Mesothelial cell of epicardium (in vitro differentiated cells): ENCODE data around the gene MGAT5B. TPM values are rescaled to one million over a fixed set of nuclear protein-coding genes. Genes with fewer than 3 reads are reported as not detected.

ENCODE experiments used
- DNase-seq, 2 experiments: peaks; one replicate each; pipeline ENCODE4 v3.0.0; 2021; ENCODE audit warnings: low spot score in 2 of 2; ENCODE audit not compliant: unreplicated experiment in 2 of 2
- H3K27ac Mint-ChIP-seq: 2 replicates; pipeline ENCODE4 v1.8.0; 2021; ENCODE audit warnings: mixed read lengths
- H3K27me3 Mint-ChIP-seq: 2 replicates; pipeline ENCODE4 v1.8.0; 2021; ENCODE audit warnings: low read depth, mixed read lengths
- H3K36me3 Mint-ChIP-seq: 2 replicates; pipeline ENCODE4 v1.8.0; 2021; ENCODE audit warnings: mixed read lengths
- H3K4me1 Mint-ChIP-seq: 2 replicates; pipeline ENCODE4 v1.8.0; 2021; ENCODE audit warnings: mixed read lengths
- H3K4me3 Mint-ChIP-seq: 2 replicates; pipeline ENCODE4 v1.8.0; 2021; ENCODE audit warnings: mild to moderate bottlenecking, moderate library complexity, mixed read lengths
- H3K9me3 Mint-ChIP-seq: 2 replicates; pipeline ENCODE4 v1.8.0; 2021; ENCODE audit warnings: mixed read lengths
- total RNA-seq: library from RNA; stranded (reverse); gene quantifications from 3 replicates; pipeline ENCODE4 v1.2.1, GENCODE V29; 2021
- TF ChIP-seq, protein P1 (sequence below): fragments of 200-600 bp; sonication (generic); IDR thresholded peaks from one replicate; pipeline ENCODE4 v1.5.0; 2021; ENCODE audit warnings: antibody characterized with exemption; ENCODE audit not compliant: unreplicated experiment

Gene MGAT5B
- total RNA-seq, 1 donor from 2014 or later: 0.78 TPM

DNA sequence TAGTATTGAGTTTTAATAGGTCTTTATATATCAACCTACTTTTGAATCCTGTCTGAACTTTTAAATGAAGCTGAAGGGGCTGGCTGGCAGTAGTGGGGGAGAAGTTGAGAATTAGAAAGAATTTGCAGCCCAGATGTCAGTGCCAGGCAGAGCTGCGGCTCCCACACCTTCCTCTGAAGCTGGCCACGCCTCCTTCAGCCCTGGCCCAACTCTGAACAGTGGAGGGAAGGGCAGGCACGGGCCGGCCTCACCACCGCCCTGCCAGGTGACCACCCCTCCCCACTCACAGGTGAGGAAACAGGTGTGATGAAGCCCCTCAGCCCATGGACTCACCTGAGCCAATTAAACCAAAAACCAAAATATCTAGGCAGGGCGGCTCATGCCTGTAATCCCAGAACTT is 87.0 kb downstream of the MGAT5B start:
- H3K36me3 Mint-ChIP-seq: no peaks in the 10 kb centered on the region
- TF ChIP-seq, protein P1, sequence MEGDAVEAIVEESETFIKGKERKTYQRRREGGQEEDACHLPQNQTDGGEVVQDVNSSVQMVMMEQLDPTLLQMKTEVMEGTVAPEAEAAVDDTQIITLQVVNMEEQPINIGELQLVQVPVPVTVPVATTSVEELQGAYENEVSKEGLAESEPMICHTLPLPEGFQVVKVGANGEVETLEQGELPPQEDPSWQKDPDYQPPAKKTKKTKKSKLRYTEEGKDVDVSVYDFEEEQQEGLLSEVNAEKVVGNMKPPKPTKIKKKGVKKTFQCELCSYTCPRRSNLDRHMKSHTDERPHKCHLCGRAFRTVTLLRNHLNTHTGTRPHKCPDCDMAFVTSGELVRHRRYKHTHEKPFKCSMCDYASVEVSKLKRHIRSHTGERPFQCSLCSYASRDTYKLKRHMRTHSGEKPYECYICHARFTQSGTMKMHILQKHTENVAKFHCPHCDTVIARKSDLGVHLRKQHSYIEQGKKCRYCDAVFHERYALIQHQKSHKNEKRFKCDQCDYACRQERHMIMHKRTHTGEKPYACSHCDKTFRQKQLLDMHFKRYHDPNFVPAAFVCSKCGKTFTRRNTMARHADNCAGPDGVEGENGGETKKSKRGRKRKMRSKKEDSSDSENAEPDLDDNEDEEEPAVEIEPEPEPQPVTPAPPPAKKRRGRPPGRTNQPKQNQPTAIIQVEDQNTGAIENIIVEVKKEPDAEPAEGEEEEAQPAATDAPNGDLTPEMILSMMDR: no peak

DNA sequence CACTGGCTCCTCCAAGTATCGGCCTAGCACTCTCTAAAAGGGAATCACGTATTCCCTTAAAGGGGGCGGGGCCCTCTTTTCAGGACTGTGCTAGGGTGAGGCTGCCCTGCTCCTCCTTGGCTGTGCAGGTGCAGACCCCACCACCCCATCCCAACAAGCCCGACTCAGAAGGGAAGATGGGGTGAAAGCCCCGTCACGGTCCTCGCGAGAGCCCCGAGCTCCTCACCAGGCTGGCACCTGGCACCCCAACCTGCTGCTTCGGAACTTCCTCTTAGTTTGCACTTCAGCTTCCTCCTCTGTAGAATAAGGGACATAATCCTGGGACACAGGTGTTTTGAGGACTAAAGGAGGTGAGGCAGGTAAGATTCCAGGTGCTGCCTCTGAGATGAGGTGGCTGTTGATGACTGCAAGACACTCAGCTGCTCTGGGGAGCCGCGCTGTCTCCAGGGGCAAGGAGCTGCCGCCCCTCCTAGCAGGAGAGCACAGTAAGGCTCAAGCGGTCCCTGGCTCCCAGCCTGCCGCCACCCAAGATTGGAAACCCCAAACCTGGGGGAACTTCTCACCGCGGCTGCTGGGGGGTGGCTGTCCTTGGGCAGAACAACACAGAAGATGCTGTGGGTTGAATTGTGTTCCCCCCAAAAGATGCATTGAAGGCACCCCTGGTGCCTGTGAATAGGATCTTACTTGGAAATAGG is 88.8 kb downstream of the MGAT5B start:
- DNase-seq: no peak
- H3K9me3 Mint-ChIP-seq: no peaks in the 10 kb centered on the region
- H3K4me3 Mint-ChIP-seq: no peak overlapping the region
- no peaks in the 10 kb centered on the region for H3K36me3 Mint-ChIP-seq
- TF ChIP-seq, protein P1: no peak
- H3K27ac Mint-ChIP-seq: no peak overlapping the region
- H3K27me3 Mint-ChIP-seq: peaks cover 18% of the 10 kb centered on the region
- H3K4me1 Mint-ChIP-seq: no peaks in the 10 kb centered on the region

More for the DNA sequence above, 87.0 kb downstream of the MGAT5B start:
- Mint-ChIP-seq H3K27ac (no peak overlapping the region), H3K27me3 (peaks cover 18% of the 10 kb centered on the region), H3K9me3 (no peaks in the 10 kb centered on the region), H3K4me3 (no peak overlapping the region), H3K4me1 (no peaks in the 10 kb centered on the region)
- DNase-seq: no peak

DNA sequence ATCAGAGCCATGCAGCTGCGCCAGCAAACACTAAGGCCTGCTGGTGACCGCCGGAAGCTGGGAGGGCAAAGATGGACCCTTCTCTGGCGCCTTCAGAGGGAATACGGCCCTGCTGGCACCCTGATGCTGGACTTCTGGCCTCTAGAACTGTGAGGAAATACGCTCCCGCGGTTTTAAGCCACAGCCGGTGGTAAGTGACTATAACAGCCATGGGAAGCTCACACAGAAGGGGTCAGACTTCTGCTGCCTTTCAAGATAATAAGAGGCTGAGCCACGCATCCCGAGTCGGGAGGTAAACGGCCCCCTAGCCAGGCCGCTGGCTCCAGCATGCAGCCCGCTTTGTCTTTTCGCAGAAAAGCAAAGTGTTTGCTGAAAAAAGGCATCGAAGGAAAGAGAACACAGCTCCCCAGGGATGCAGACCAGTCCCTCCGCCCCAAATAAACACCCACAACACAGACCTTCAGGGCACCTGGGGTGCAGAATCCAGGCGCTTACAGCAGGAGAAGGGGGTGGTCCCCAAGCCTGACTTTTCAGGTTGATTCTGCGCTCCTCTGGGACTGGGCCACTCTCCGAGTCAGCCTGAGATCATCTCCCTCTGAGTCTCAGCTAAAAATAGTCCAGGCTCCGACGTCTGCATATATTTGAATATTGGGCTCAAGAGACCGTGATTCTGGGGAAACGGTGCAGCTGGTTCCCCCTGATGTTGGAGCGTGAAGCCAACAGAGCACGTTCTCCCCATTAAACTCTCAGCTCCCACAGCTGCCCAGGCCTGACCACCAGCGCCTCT is 89.7 kb downstream of the MGAT5B start:
- Mint-ChIP-seq H3K4me3 (no peak overlapping the region), H3K27ac (no peak overlapping the region), H3K36me3 (no peaks in the 10 kb centered on the region), H3K27me3 (peaks cover 18% of the 10 kb centered on the region), H3K9me3 (no peaks in the 10 kb centered on the region), H3K4me1 (no peaks in the 10 kb centered on the region)
- no peak for DNase-seq
- TF ChIP-seq, protein P1: no peak

DNA sequence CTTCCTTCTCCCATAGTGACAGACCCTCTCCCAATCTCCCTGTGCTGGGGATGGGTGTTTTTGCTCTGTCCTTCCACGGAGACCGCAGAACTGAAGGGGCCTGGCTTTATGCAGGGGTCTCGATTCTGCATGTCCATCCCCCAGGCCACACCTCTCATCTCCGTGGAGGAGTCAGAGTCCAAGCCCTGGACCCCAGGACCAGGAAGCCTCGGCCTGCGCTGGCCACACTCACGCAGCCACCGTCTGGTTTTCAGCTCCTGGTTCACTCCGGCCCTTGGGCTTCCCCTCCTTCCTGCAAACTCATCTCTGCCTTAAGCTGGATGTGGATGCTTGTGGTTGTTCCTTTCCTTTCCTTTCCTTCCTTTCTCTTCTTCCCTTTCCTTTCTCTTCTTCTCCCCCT is 90.8 kb downstream of the MGAT5B start:
- Mint-ChIP-seq H3K4me3 (no peak overlapping the region), H3K9me3 (no peaks in the 10 kb centered on the region), H3K36me3 (no peaks in the 10 kb centered on the region), H3K27me3 (peaks cover 22% of the 10 kb centered on the region), H3K27ac (no peak overlapping the region), H3K4me1 (no peaks in the 10 kb centered on the region)
- TF ChIP-seq, protein P1: no peak
- no peak for DNase-seq

DNA sequence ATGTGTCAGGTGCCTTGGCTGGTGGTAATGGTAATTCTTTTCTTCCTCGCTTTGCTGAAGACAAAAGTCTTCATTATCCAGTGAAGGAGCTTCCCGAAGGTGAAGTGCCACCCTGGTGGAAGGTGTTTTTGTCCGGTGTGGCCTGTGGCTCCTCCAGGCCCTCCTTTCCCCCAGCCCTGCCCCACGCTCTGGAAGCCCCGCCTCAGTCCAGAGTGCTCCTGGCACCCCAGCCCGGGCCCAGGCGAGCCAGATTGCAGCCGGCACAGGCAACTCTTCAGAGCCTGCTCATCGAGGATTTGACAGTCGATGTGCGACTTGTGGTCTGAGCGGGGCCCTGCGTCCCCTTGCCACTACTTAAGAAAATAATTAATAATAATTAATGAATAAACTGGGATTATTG is 93.7 kb downstream of the MGAT5B start:
- Mint-ChIP-seq H3K4me1 (no peaks in the 10 kb centered on the region), H3K9me3 (no peaks in the 10 kb centered on the region), H3K36me3 (no peaks in the 10 kb centered on the region), H3K27ac (no peak overlapping the region), H3K4me3 (no peak overlapping the region), H3K27me3 (peaks cover 37% of the 10 kb centered on the region)
- TF ChIP-seq, protein P1: no peak
- no peak for DNase-seq
